Regular cardiac myocyte (primary cell): ENCODE measurements around the gene RMDN2. TPM values are rescaled to one million over a fixed set of nuclear protein-coding genes. Genes with fewer than 3 reads are reported as not detected.

Experiments
- total RNA-seq: library from RNA; depleted of rRNA; stranded (reverse); fragments of >200 nt; gene quantifications from 2 replicates; pipeline ENCODE4 v1.2.3, GENCODE V29; 2014

The RMDN2 gene, protein sequence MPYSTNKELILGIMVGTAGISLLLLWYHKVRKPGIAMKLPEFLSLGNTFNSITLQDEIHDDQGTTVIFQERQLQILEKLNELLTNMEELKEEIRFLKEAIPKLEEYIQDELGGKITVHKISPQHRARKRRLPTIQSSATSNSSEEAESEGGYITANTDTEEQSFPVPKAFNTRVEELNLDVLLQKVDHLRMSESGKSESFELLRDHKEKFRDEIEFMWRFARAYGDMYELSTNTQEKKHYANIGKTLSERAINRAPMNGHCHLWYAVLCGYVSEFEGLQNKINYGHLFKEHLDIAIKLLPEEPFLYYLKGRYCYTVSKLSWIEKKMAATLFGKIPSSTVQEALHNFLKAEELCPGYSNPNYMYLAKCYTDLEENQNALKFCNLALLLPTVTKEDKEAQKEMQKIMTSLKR
- total RNA-seq: 6.3 and 12.4 TPM in 2 replicates

DNA sequence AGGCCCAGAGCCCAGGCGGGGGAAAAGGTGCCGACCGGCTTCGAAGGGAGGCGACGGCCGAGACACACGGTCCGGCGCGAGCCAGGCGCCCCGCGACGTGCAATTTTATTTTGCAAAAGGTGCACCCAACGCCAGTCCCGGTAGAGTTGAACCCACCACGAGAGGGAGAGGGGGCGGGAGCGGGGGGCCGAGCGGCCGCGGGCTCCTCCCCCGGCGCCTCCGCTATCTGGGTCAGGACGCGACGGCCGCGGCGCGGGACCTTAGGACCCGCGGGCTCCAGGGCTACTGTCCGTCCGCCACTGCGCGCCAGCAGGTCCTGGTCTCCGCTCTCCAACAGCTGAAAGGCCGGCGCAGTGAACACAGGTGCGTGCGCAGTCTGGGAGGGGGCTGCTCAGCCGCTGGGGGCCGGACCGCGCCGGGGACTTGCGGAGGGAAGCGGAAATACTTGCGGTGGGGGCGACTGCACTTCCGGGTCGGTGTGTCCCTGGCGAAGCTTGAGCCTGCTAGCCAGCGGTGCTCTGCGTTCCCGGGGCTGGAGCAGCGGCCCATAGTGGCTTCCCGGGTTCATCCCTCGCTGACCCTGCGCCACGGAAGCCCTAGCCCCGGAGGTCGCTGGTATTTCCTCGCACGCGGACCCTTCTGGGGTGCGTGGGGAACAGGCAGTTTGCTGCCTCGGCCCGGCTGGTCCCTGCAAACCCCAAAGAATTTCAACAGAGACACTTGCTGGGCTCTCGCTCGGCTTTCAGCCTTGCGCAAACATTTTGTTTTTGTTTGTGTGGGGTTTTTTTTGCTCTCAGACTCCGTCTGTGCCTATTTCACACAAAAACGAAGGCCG is at the start of gene RMDN2:
TSS of gene RMDN2 (plus strand) at position 225 of the 835 bp plus-strand sequence. CDS start 3,991 bp downstream, outside the sequence.

Other genes with a start within 250 kb of the RMDN2 start
- gene CYP1B1, start 150.9 kb downstream of the RMDN2 start, total RNA-seq: 33.9 and 165 TPM in 2 replicates